NCI-H2227 treated with DMSO at 0.1 percent for 48 hours (cell line): ENCODE results near the gene MAP4K2.

Source experiments
- DNase-seq: peaks from one replicate; lab custom pipeline; 2025; lab: John Stamatoyannopoulos, UW

The MAP4K2 gene

DNA sequence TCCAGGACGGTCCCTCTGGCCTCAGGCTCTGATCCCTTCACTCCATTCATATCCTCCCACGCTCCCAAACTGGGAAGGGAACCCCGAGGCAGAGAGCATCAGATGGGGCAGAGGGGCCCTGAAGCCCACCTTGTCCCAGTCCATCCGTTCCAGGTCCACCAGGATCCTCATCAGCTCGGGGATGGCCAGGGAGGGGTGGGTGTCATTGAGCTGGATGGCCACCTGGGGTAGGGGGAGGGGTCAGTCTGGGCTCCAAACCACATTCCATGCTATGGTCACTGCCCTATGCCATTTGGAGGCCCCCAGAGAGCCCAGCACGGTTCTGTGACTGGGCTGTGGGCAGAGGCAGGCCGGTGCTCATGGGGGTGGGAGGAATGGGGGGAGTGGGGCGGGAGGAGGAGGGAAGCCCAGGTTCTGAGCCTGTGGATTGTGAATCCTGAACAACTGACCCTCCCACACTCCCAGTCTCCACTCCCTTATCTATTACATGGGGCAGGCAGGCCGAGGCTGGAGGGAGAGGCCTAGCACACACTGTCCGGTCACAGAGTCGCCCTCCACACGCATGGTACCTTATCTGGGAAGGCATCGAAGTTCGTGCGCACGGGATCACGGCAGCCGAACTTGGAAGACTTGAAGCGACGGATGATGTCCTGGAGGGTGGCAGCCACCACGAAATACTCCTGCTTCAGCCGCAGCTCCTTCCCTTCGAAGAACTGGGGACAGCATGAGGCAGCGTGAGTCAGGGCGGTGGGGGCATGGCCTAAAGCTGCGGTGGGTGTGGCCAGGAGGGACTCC, 48.7 kb downstream of the MAP4K2 start:
- no peak for DNase-seq

DNA sequence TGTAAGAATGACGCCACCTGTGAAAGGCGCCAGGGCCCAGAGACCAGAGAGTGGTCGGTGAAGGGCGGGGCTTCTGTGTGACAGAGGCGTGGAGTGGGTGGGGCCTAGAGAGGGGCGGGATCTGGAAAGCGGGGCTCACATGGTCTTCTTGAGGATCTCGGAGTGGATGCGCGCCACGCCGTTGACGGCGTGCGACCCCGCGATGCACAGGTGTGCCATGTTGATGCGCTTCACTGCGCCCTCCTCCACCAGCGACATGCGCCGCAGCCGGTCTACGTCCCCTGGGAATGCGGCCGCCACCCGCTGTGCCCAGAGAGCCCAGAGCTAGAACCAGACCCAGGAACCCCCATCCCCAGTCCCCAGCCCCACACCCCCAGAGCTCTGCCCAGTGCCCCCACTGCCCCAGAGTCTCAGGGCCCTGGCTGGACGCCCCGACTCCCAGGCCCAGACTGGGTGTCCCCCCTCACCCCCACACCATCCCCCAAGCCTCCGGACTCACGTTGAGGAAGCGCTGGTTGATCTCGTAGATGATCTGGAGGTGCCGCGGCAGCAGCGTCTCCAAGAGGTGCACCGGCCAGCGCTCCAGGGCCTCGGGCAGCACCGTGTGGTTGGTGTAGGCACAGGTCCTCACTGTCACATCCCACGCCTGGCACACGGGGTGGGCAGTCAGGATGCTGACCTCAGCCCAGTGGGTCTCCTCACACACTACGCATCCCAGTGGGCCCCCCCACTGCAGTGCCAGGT, 49.5 kb downstream of the MAP4K2 start:
- DNase-seq = no peak

DNA sequence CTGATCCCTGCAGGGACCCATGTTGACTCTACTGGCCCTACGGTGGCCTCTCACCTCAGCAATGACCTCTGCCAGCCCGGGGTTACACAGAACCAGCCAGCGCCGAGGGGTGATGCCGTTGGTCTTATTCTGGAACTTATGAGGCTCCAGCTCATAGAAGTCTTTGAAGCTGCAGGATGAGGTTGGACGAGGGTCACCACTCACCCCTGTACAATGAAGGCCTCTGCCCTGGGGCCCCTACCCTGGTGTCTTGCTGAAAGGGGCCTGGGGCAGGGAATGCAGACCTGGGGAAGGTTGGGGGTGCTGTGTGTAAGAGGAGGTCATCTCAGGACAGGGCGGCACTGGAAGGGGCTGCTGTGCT, 50.0 kb downstream of the MAP4K2 start:
- DNase-seq = no peak

DNA sequence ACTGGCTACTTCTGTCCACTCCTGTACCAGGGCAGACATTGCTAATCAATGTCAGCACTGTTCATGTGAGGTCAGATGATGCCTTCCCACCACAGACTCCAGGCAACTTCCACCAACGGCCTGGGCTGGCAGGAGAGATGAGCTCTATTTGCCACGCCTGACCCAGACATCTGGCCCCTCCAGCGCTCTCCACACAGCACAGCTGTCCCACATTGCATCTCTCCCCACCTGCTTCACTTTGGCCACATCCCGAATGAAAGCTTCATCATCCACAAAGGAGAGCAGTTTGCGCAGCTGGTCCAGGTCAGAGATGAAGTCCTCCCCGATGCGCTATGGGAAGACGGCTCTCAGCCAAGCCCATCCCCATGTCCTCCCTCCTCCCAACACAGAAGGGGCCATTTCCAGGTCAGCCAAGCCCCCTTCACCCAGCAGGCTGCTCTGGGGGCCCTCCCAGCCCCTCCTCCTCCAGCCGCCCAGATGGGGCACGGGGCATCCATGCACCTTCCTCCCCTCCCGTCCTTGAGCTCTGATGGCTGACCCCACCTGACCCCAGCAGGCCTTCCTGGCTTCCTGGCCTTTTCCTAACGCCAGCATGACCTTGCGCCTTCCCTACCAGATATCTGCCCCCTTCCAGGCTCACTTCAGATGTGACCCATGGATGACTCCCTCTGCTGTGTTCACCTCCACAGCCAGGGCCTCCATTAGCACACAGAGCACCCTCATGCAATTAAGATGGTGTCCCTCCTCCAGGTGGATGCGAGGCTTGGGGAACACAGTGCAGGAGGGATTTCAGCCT, 50.6 kb downstream of the MAP4K2 start:
- no peak for DNase-seq

DNA sequence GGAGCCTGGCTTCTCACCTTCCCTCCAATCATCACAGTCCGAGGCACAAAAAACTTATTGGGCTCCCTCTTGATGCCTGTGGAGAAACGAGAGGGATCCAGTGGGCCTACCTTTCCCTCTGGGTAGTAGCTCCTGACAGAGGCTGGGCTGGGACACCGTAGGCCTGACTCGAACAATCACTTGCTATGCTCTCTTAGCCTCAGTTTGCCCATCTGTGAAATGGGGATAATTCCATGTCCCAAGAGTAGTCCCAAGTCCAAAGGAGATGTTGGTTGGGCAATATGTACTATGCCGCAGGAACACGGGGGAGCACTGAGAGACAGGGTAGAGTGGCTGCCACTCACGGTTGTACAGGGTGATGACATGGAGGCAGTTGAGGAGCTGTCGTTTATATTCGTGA, 51.4 kb downstream of the MAP4K2 start:
- no peak for DNase-seq

DNA sequence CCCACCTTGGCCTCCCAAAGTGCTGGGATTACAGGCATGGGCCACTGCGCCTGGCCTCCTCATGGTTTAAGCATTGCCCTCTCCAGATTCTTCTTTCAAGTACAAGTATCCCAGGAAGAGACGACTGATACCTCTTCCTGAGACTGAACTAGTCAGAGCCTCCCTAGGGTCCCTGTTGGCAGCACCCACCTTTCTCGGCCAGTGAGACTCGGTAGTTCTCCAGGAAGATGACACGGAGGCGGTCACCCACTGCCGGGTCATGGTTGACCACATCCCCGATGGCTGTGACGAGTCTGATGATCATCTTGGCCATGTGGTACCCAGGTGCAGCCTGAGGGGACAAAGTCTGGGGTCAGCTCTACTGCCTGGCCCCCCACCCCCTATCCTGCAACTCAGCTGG, 51.9 kb downstream of the MAP4K2 start:
- DNase-seq = no peak

DNA sequence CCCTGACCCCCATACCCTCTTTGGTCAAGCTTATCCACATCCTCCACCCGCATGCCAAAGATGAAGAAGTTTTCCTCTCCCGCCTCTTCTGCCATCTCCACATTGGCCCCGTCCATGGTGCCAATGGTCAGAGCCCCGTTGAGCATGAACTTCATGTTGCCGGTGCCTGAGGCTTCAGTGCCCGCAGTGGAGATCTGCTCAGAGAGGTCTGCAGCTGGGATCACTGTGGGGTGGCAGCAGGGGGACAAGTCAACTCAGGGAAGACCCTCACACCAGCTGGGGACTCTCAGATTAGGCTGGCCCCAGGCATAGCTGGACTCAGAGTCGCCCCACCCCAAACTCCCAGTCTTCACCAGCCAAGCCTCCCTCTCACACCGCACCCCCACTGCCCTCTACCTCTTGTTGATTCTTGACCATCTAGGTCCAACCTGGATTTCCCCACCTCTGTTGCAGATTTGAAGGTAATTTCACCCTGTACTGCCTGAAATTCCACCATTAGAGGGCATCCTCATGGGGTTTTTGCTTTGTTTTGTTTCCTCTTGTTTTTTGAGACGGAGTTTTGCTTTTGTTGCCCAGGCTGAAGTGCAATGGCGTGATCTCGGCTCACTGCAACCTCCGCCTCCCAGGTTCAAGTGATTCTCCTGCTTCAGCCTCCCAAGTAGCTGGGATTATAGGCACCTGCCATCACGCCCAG, 52.5 kb downstream of the MAP4K2 start:
- DNase-seq = no peak

DNA sequence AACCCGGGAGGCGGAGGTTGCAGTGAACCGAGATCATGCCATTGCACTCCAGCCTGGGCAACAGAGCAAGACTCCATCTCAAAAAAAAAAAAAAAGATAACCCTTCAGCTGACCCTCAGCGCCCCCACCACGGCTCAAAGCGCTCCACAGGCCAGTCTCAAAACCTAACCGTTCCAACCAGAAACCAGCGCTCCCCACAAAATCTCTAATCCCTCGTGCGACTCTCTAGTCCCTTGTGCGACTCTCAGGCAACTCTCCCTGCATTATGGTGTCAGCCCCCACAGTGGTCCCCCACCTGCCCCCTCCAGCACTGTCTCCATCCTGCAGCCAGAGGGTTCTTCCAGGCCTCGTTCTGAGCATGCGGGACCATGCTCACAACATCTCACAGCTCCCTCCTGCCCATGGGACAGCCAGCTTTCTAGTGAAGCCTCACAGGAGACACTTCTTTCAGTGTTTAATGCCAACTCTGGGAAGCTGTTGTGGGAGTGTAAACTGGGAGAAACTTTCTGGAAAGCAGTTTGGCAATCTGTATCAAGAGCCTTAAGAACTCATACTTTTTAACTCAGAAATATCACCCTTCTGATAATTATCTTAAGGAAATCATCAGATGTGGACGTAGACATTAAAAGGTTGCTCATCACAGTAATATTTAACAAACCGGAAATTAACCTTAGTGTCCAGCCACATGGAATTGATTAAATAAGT, 54.9 kb downstream of the MAP4K2 start:
- DNase-seq = no peak

DNA sequence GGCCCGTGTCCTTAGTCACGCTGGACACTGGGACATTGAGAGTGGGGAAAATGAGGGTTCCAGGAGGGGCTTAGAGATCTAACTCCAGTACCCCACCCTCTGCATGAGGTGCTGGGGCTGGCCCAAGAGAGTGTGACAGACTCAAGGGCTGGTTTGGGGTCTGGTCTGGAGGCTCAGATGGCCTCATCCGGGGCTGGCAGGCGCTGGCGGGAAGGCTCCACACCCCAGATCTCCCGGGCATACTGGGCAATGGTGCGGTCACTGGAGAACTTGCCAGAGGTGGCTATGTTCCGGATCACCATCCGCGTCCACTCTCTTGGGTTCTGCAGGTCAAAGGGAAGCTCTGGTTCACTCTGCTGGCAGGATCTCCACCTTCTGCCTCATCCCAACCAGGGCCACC, 56.5 kb downstream of the MAP4K2 start:
- no peak for DNase-seq

DNA sequence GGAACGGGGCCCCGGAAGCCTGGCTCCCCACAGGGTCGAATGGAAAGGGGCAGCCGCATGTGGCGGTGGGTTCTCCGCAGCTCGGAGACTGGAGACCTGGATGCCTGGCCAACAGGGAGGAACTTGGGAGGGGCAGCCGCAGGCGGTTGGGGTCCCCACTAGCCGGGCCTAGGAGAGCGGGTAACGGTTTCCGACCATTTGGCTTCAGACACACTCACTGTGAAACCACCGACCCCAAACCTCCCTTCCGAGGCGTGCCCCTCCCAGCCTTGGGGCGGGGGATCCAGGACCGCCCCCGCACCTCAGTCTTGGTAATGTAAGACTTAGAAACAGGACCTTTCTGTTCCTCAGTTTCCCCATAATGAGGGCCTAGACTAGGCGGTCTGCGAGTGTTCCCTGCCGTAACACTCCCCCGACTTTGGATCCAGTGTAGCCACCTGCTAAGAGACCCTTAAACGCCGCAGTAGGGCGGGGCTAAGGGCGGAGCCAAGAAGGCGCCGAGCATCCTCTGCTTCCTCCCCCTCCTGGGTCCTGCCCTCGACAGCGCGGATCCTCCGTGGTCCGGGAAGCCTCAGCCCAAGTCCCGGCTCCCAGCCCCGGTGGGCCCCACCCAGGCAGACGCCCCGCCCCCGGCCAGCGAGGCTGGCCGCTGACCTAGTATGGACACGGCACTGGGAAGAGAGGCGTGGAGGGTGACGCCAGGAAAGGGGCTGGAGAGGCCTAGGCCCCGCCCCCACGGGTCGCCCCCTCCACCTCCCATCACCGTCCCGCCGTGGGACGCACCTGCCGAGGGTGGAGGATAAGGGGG, 57.3 kb downstream of the MAP4K2 start:
- peak; percentile 77 for DNase-seq

DNA sequence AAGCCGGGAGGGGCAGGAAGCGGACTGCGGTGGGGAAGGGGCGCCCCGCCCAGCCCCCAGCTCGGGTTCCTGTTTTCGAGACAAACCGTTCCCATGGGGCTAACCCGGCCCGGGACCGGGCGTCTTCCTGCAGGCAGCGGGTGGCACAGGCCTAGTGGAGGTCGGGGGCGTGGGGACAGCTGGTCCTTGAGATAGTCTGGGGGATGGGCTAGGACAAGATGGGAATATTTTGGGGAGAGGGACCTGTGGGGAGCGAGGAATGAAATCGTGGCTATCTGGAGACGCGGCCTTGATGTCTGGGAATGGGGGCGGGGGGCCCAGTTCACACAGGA, 57.9 kb downstream of the MAP4K2 start:
- no peak for DNase-seq

DNA sequence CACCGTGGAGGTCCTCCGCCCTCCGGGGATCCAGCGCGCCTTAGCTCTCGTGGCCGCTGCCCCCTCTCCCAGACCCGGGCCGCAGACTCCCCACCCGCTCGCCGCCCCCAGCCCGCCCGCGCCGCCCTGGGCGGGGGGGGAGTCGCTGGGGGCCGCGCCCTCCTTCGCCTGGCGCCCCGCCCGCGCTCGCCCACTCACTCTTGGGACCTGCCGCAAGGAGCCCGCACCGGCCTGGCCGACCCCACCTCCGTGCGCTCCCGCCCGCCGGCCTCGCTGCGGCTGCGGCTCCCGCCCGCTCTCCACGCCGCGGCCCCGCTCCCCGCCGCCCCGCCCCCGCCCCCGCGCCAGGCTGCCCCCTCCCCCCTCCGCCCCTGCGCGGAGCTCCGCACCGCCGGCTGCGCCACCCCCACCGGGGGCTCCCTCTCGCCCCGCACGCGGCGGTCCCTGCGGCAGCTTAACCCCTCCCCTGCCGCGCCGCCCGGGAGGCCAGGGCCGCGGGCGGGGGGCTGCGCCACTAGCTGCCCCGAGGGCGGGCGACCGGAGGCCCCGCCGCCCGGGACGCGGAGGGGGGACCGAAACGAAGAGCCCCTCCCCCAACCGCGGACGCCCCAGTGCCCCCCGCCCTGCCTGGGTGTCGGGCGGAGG, 58.3 kb downstream of the MAP4K2 start:
- no peak for DNase-seq

DNA sequence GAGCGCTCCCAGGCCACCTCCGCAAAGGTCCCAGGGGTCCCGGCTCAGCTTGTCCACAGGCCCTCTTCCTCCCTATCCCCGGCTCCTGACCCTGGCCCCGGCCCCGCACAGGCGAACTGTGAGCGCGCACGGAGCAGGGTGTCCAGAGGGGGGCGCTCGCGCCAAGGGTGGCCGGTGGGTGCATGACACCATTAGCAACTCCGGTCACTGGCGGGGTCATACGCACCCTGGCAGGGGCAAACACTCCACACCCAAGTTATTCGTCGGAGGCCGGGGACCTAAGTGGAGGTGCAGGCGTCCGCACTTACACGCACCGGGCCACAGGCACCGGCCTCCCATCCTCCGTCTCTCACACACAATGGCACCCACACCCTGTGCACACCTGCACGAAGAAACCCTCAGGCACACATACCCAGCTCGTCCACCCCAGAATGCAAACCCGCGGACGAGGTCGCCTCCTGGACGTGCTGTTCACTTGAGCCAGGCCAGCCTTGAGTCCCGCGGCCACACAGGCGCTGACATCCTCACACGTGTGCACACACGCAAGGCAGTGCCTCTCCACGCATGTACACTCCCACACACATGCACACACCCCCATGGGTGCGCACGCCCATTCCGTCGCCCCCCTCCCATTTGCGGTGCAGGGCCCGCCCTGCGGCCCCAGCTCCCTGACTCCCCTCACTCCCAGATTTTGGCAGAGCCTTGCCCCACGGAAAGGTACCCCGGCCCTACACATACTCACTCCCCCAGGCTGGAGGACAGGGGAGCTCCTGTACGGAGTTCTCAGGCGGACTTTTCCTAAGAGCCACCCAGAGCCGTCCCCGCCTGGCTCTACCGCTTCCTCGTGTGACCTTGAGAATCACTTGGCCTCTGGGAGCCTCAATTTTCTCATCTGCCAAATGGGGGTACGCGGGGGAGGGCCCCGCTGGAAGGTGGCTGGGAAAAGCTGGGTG, 59.1 kb downstream of the MAP4K2 start, which contains the start of gene RASGRP2:
Gene RASGRP2, minus strand, starts transcription at position 552 of the 953 bp plus-strand sequence. CDS start 1,276 bp downstream, outside the sequence.
- no peak for DNase-seq

DNA sequence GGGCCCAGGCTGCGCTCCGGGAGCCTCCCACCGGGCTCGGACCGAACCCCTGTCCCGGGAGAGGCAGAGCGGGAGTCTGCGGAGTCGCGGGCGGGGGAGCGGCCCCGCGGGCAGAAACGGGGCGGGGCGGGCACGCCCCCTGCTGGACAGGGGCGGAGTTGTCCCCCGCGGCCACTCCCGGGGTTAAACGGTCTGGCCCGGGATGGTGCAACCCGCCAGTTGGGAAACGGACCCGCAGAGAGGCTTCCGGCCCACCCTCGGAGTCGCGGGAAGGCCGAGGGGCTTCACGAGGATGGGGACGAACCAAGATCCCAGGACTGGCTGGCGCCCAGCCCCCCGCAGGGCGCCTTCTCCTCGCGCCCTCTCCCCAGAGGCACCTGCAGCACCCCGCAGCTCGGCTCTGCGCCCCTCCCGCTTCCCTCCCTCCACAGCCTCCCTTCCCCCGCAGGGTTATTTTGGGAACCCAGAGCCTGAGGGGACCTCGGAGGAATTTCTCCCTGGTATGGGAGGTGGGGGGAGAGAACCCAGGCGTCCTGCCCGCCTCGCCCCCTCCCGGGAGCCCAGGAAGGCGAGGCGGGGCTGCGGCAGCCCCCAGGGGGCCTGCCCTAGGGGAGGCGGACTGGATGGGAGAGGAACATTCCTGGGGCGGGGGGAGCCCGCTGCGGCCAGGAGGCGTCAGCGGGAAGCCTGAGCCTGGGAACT, 60.0 kb downstream of the MAP4K2 start:
- no peak for DNase-seq

DNA sequence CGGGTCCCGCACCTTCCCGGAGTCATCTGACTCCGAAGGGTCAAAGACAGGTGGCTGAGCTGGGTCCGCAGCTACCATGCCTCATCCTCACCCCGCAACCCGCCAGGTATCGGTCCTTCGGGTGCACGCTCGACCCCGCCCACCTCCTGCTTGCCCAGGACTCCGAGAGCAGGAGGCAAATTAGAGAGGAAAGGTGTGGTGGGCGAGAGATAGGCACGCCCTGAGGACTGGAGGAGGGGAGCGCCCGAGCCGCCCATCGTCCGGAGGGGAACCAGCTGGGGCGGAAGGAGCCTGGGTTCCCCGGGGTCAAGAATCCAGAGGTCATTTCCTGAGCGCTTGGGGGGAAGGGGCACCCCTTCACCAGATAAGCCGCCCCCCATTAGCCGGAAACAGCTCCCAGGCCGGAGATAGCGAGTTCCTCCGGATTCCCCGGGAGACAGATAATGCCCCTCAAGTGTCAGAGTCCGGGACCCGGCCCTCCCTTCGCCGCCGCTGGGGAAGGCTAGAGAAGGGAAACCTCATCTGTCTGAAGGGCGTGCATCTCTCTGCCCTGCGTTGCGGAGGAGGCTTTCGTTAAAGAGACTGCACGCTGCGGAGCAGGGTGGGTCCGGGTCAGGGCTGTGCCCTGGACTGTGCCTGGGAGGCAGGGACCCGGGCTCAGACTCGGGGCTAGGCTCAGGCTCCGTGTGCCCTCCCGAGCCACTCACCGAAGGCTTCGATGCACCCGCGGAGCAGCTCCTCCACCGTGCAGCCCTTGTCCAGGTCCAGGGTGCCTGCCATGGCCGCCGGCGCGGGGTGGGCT, 60.7 kb downstream of the MAP4K2 start:
- no peak for DNase-seq

DNA sequence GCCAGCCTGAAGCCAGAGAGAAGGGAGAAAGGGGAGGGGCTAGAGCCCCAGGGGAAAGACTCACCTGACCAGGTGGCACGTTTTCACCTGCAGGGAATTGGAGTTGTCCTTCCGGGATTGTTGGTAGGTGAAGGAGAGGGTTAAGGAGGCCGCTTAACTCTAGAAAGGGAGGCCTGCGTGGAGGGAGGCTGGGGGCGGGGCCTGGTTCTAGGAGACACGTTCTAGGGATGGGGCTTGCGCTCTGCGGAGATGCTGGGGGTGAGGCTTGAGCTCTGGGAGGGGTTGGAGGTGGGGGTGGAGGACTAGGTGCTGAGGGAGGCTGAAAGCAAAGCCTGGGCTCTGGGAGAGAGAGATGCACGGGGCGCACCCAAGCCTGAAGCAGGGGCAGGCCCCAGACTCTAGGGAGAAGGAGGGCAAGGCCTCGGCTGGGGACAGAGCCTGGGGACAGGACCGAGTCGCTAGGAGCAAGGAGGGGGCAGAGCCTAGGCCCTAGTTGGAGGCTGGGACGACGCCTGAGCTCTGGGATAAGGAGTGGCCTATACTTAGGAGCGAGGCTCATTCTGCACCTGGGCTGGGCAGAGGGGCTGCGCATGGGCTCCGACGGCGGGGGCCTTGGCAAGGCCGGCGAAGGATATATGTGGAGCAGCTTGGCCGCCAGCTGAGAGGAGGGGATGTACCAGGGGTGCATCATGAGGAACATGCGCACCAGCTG, 61.5 kb downstream of the MAP4K2 start:
- no peak for DNase-seq

DNA sequence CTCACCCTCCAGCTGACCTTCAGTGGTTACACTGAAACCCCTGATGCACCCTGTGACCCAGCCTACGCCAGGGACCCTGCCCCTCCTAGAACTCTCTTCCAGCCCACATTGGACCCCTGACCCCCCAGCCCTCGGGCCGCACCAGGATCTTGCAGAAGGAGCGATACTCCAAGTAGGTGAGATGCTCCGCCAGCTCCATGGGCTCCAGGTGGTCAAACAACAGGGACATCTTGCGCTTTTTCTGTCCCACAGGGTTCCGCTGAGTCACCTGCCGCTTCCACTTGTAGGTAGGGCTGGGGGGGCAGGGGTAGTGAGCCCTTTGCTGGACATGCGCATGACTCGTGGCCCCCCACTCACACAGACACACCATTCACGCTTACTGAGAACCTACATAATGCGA, 63.1 kb downstream of the MAP4K2 start:
- no peak for DNase-seq
